GM12874 (cell line): ENCODE data around the gene CASKIN2.

ENCODE experiments used
- CTCF ChIP-seq: IDR thresholded peaks from 2 replicates; pipeline ENCODE4 v1.5.1; 2011; ENCODE audit warnings: low read depth, mild to moderate bottlenecking, control low read depth, low read length, moderate library complexity; ENCODE audit not compliant: insufficient read depth

The CASKIN2 gene

DNA sequence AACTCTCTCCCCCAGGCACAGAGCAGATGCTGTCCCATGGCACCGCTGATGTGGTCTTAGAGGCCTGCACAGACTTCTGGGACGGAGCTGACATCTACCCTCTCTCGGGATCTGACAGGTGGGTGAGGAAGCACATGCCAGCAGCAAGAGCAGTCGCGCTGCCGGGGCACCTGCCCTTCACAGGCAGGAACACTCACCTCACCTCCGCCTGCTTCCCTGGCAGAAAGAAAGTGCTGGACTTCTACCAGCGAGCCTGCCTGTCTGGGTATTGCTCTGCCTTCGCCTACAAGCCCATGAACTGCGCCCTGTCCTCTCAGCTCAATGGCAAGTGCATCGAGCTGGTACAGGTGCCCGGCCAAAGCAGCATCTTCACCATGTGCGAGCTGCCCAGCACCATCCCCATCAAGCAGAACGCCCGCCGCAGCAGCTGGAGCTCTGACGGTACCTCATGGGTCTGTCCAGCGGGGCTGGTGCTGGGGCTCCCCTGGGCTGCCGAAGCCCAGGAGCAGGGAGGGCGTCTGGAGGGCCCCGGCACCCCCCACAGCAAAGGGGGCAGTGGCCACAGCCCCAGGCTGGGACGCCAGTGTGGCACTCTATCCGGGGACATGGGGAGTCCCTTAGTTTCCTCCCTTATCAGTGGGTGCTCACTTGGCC, 21.7 kb downstream of the CASKIN2 start:
- no peak for TF ChIP-seq CTCF

- no peak for TF ChIP-seq CTCF
Observed at GRCh38 chr17:75492555-75493168, 22.7 kb downstream of the CASKIN2 start.

- no peak for TF ChIP-seq CTCF
Observed at GRCh38 chr17:75491680-75492079, 23.7 kb downstream of the CASKIN2 start.

- TF ChIP-seq CTCF: no peak
Observed at GRCh38 chr17:75490953-75491649, 24.2 kb downstream of the CASKIN2 start.

DNA sequence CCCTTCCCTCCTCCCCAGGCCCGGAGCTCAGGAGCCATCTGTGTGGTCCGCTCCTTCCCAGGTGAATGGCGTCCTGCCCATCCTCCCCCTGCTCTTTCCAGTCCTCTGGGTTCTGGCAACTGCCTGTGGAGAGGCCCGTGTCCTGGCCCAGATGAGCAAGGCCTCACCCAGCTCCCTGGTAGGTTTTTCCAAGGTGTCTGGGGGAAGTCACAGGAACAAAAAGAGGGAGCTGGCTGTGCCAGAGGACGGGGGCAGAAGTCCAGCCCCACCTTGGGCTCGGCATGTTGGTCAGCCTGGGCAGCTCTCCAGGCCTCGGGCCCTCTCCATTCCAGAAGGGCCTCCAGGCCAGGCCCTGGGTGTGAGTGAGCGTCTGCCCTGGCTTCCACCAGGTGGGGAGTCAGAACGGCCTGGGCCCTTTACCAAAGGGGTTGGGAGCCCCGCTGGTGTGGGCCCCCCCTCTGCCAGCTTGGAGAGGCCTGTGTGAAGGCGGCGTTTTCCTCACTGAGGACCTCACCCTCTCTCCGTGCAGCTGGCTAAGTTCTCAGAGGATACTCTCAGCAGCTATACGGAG, 25.1 kb downstream of the CASKIN2 start:
- no peak for TF ChIP-seq CTCF

DNA sequence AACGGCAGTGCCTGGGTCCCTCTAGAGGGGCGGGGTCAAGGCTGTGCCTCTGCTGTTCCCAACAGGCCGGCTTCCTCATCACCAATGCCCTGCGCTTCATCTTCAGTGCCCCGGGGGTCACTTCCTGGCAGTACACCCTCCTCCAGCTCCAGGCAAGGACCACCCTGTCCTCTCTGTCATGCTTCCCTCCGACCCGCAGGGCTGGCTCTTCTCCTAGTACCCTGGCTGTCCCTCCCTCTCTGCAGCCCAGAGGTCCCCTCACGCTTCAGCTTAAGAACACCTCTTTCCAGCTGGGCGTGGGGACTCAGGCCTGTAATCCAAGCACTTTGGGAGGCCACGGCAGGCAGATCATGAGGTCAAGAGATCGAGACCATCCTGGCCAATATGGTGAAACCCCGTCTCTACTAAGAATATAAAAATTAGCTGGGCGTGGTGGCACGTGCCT, 25.8 kb downstream of the CASKIN2 start:
- no peak for TF ChIP-seq CTCF

GRCh38 chr17:75488693-75489510, 26.4 kb downstream of the CASKIN2 start:
- TF ChIP-seq CTCF: no peak
